Heart left ventricle (tissue), 16 donors: Measurements from ENCODE around the gene SYTL2. TPM values are rescaled to one million over a fixed set of nuclear protein-coding genes. Genes with fewer than 3 reads are reported as not detected.
A peak's percentile ranks its signal among the peaks of the same experiment; 100 is the strongest.

Experiments
- ATAC-seq, 4 donors: fragments of 200-7000 bp; cut with Tn5 transposase; one replicate each; pipeline ENCODE4 v1.9.1; 2020 to 2022; ENCODE audit warnings: moderate library complexity in 4 of 4, mild to moderate bottlenecking in 3 of 4, moderate number of reproducible peaks in 1 of 4
- DNase-seq, 5 donors: peaks; one replicate each; pipeline ENCODE4 v3.0.0-alpha.2; 2020
- H3K27ac ChIP-seq, 12 donors: fragments of 200-600 bp; sonication (generic) in 4 of 12; one replicate each; pipeline versions ENCODE4 v1.5.0 to v1.8.0; 2016 to 2022; ENCODE audit warnings: mild to moderate bottlenecking in 2 of 12
- H3K27me3 ChIP-seq, 9 donors: fragments of 200-600 bp; sonication (generic) in 2 of 9; one replicate each; pipeline versions ENCODE4 v1.5.1 to v1.8.0; 2016 to 2022; ENCODE audit warnings: mild to moderate bottlenecking in 3 of 9
- H3K36me3 ChIP-seq, 9 donors: fragments of 200-600 bp; sonication (generic) in 2 of 9; one replicate each; pipeline versions ENCODE4 v1.5.0 to v1.8.0; 2018 to 2022; ENCODE audit warnings: mild to moderate bottlenecking in 2 of 9
- H3K4me1 ChIP-seq, 12 donors: fragments of 200-600 bp; sonication (generic) in 4 of 12; one replicate each; pipeline versions ENCODE4 v1.5.0 to v1.8.0; 2016 to 2022; ENCODE audit warnings: mild to moderate bottlenecking in 3 of 12
- H3K4me3 ChIP-seq, 12 donors: fragments of 200-600 bp; sonication (generic) in 4 of 12; one replicate each; pipeline versions ENCODE4 v1.5.0 to v1.8.0; 2017 to 2022; ENCODE audit warnings: mild to moderate bottlenecking in 9 of 12, moderate library complexity in 4 of 12
- H3K9me3 ChIP-seq, 12 donors: fragments of 200-600 bp; sonication (generic) in 4 of 12; one replicate each; pipeline versions ENCODE4 v1.5.0 to v1.8.0; 2016 to 2022; ENCODE audit warnings: mild to moderate bottlenecking in 1 of 12
- POLR2A ChIP-seq, 2 donors: fragments of 450-650 bp; IDR thresholded peaks; one replicate each; pipeline ENCODE4 v1.6.1; 2017; ENCODE audit warnings: antibody characterized with exemption in 2 of 2, mild to moderate bottlenecking in 2 of 2, moderate library complexity in 2 of 2
- WGBS, 4 donors: extraction: QIAGEN DNeasy Blood & Tissue Kit in 2 of 4; methylation state at CpG; one replicate each; pipeline versions ENCODE4 v1.1.5 to v1.1.7; 2013 to 2018; 5-methylcytosine and 5-hydroxymethylcytosine counted together
- intact Hi-C, 10 donors: fragments of 100-400 bp; cut with DNase I; formaldehyde crosslinking; loops; one replicate each; pipeline versions ENCODE4 v1.11.1 to v1.14.2; 2022
- polyA plus RNA-seq, 2 donors: library from polyadenylated mRNA; stranded (reverse); fragments of 200-250 nt; gene quantifications; one replicate each; pipeline ENCODE4 v1.2.3, GENCODE V29; 2013
- total RNA-seq, 9 donors: library from RNA; depleted of rRNA in 2 of 9; stranded (reverse); fragments of >200 nt in 2 of 9; fragmentation: NEBNext Ultra II Directional in 3 of 9; extraction: Animal tissue kit (Norgen Biotek cat#: 25700) in 3 of 9; gene quantifications; one replicate each; pipeline versions ENCODE4 v1.1.0 to v1.2.4, GENCODE V29; 2016 to 2023
- TF ChIP-seq, protein P1 (sequence below), 12 donors: fragments of 200-600 bp; sonication (generic) in 4 of 12; IDR thresholded peaks; one replicate each; pipeline versions ENCODE4 v1.5.0 to v1.8.0; 2018 to 2022; ENCODE audit warnings: antibody characterized with exemption in 12 of 12, mild to moderate bottlenecking in 5 of 12
- donor health status: ischemic (EF 13 %, LVEDD 7.1; RV severe dilation, severe dysfunction).
- donor health status: healthy with polysubstance abuse.
- donor health status: DM: no; HTN: yes; CAD: no.
- donor health status: DM: no; HTN: no; CAD: no.
- donor health status: ischemic (EF 25% LVEDD 6.9; RV normal size, moderate dysfunction).
- donor health status: ischemic (EF 25% LVEDD 5.7; RV mildly dilated, moderate dysfunction).
- donor health status: healthy.
- donor health status: DM: yes; HTN: yes; CAD: no.
- donor health status: ischemic (EF 35%, LVEDD 5.7; RV mildly dilated, moderate dysfunction).
- donor health status: nonischemic (EF 11% LVEDD 7.7; RV severe dilation, severe dysfunction).
- donor health status: DM: yes; HTN: yes; CAD: no.
- donor health status: PGD.
- donor health status: ischemic (EF 29% LVEDD 5.4; RV normal size, mild dysfunction).
- donor health status: nonischemic (EF 23%, LVEDD 6.1; RV moderate dilation, normal function).

SYTL2 gene
- total and polyA plus RNA-seq, 11 donors: 2.2 to 9.5 (median 4.9) TPM

DNA sequence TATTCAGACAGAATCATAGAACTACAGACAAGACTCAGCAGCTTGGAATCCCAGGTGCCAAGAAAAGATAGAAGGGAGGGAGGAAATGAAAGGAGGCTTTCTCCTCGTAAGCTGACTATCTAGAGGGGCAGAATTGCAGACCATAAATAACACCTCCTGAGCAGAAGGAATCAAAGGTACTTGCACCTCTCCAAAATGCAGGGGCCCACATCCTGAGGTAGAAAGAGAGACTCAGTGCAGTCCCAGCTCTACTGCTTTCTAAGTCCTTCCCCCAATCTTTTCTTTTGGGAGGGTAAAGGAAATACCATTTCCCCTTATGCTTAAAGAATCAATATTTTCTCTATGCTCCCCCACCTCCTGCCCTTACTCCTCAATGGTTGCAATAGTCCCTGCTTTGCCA, 55.2 kb downstream of the SYTL2 start:
- ATAC-seq (no peak), DNase-seq (no peak)
- TF ChIP-seq POLR2A (IDR thresholded peaks at IDR 0.05): no peak
- TF ChIP-seq, protein P1, sequence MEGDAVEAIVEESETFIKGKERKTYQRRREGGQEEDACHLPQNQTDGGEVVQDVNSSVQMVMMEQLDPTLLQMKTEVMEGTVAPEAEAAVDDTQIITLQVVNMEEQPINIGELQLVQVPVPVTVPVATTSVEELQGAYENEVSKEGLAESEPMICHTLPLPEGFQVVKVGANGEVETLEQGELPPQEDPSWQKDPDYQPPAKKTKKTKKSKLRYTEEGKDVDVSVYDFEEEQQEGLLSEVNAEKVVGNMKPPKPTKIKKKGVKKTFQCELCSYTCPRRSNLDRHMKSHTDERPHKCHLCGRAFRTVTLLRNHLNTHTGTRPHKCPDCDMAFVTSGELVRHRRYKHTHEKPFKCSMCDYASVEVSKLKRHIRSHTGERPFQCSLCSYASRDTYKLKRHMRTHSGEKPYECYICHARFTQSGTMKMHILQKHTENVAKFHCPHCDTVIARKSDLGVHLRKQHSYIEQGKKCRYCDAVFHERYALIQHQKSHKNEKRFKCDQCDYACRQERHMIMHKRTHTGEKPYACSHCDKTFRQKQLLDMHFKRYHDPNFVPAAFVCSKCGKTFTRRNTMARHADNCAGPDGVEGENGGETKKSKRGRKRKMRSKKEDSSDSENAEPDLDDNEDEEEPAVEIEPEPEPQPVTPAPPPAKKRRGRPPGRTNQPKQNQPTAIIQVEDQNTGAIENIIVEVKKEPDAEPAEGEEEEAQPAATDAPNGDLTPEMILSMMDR (IDR thresholded peaks at IDR 0.05): no peak
- H3K9me3 ChIP-seq: no peaks in the 10 kb centered on the region
- no peak overlapping the region for H3K27ac ChIP-seq
- H3K4me1 ChIP-seq: peaks cover 0 to 25% (median 2%) of the 10 kb centered on the region in 12 donors
- no peak overlapping the region for H3K4me3 ChIP-seq
- no peaks in the 10 kb centered on the region for H3K27me3 ChIP-seq
- 88 to 94% (median 92%) methylated on average over 1 of the region's 1 CpG for WGBS, 4 donors
- no peaks in the 10 kb centered on the region for H3K36me3 ChIP-seq
- intact Hi-C loops: no loop called here

DNA sequence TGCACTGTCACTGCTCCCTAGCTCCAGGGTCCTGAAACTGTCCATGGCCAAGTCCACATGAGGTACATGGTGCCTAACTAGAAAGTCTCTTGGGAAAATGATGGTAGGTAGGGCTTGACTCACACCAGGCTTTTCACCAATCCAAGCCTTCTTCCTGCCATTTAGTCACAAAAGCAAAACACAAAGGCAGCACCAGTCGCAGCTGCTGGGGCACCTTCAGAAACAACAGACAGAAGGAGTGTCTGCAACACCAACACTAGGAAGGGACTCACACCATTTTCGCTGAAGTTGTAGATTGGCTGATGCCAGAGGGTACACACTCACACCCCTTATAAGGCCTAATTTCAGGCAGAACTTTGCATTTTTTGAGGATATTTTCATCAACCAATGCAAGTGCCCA, 55.7 kb downstream of the SYTL2 start:
- H3K4me1 ChIP-seq: peaks cover 0 to 25% (median 2%) of the 10 kb centered on the region in 12 donors
- DNase-seq (no peak), ATAC-seq (no peak)
- H3K27ac ChIP-seq: no peak overlapping the region
- 95 to 100% (median 96%) methylated on average over 2 of the region's 2 CpGs for WGBS, 4 donors
- intact Hi-C loops: no loop called here
- TF ChIP-seq, protein P1 (IDR thresholded peaks at IDR 0.05): no peak
- TF ChIP-seq POLR2A (IDR thresholded peaks at IDR 0.05): no peak
- H3K9me3 ChIP-seq: no peaks in the 10 kb centered on the region
- no peaks in the 10 kb centered on the region for H3K36me3 ChIP-seq
- H3K4me3 ChIP-seq: no peak overlapping the region
- no peaks in the 10 kb centered on the region for H3K27me3 ChIP-seq

DNA sequence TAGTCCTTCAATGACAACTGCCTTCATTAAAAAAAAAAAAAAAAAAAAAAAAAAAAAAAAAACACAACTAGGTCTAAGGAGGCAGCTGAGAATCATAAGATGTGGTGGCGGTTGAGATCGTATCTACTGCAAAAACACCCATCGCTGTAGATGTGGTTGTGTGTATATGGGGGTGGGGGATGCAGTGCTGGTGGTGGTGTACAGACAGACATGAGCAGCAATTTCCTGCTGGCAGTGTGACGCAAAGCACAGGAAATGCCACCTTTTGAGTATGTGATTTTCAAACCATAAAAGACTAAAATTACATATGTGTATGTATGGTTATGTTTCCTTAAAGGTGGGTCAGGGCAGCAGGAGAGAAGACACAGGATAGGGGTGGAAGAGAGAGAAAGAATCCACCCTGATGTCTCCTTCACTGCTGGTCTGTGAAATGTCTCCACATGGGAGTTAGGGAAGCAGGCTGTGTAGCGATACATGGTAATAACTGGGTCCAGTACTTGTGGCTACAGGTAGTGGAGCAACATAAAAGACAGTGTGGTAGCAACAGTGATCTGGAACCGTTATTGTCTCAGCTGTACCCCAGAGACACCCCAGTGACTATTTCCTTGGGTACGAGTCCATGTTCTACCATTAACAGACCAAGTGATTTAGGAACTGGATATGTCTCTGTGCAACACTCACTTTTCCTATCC, 57.9 kb downstream of the SYTL2 start:
- intact Hi-C loops: no loop called here
- 78 to 89% (median 83%) methylated on average over 7 of the region's 7 CpGs for WGBS, 4 donors
- TF ChIP-seq, protein P1 (IDR thresholded peaks at IDR 0.05): no peak
- TF ChIP-seq POLR2A (IDR thresholded peaks at IDR 0.05): no peak
- ATAC-seq (peak in 1 of 4 donors; percentile 50), DNase-seq (peak in 1 of 5 donors; percentile 24)
- Histone ChIP-seq H3K4me1 (peaks cover 0 to 37% (median 2%) of the 10 kb centered on the region in 12 donors), H3K27me3 (no peaks in the 10 kb centered on the region), H3K27ac (peak overlapping the region in 1 of 12 donors; percentile 56), H3K36me3 (no peaks in the 10 kb centered on the region), H3K9me3 (no peaks in the 10 kb centered on the region), H3K4me3 (no peak overlapping the region)

DNA sequence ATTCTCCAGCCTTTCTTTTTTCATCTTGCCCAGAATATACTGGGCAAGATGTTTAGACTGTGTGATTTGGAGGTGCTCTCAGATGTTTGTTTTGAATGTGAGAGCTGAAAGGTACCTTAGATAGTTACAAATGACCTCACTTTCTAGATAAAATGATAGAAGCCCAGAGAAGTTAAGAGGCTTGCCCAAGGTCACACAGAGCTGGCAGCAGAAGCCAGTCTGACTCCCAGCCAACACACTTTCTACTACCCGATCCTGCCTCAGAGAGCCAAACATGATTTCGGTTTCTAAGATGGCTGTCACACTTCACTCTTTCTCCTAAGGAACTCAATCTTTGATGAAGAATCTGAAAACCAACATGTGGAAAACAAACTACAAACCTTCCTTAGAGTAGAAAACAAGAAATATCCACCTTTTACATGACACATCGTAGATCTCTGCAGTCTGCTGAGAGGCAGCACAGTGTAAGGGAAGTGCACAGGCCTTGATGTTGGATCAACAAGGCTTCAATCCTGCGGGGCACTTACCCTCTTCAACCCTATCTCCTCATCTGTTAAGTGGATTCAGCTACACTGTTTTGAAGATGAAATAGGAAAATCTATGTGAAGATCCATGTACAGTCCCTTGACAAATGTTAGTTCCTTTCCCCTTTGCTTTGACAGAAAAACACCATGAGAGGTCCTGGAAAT, 58.6 kb downstream of the SYTL2 start:
- 70 to 85% (median 76%) methylated on average over 4 of the region's 4 CpGs for WGBS, 4 donors
- Histone ChIP-seq H3K36me3 (no peaks in the 10 kb centered on the region), H3K27me3 (no peaks in the 10 kb centered on the region), H3K4me3 (no peak overlapping the region), H3K4me1 (peaks cover 0 to 37% (median 2%) of the 10 kb centered on the region in 12 donors), H3K9me3 (no peaks in the 10 kb centered on the region), H3K27ac (peak overlapping the region in 1 of 12 donors; percentile 18)
- DNase-seq: no peak
- TF ChIP-seq, protein P1 (IDR thresholded peaks at IDR 0.05): no peak
- no peak for TF ChIP-seq POLR2A (IDR thresholded peaks at IDR 0.05)
- intact Hi-C loops: no loop called here
- no peak for ATAC-seq
